GM18517 (cell line): ENCODE measurements around the gene PAFAH2.

ENCODE experiments used
- ATAC-seq: cut with Tn5 transposase; IDR thresholded peaks from one replicate; pipeline ENCODE4 v1.9.1; 2021; ENCODE audit warnings: mild to moderate bottlenecking, moderate library complexity; ENCODE audit not compliant: unreplicated experiment

The PAFAH2 gene

DNA sequence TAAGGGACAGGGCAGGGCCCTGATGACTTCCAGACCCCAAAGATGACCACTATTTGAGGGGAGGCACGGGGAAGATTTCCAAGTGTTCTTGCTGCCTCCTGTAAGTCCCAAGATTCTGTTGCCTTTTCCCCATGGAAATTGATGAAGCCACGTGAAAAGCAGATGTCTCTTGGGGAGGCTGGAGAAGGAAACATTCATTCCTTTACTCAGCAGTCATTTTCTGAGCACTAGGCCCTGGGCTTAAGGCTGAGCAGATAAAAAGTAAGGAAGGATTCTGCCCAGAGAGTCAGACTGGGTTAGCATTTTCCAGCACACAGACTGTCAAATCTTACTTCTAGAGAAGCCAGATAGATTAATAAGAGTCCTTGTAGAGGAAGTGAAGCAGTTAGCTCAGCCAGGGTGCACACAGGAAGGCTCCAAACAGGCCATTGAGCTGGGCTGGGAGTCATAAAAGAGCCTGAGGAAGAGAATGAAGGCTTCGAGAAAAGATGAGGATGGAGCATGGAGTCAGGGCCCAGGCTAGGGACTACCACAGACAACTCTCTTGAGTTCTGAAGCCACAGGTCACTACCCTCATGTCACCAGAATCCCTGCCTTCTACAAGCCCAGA, 33.9 kb upstream of the PAFAH2 start:
- no peak for ATAC-seq

DNA sequence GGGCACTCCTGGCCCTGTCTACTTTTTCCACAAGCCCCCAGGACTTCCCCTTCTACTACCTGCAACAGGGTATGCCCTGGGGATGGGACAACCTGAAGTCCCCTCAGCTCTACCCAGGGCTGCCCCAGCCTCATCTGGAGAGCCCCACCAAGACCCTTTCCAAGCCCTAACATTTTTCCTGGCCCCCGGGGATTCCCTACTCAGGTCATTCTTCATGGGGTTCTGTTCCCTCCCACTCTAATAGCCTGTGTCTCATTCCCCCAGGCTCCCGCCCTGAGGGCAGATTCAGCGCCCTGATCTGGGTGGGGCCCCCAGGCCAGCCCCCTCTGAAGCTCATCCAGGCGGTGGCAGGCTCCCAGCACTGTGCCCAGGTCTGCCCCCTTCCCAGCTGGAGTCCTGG, 33.3 kb upstream of the PAFAH2 start:
- ATAC-seq = no peak

GRCh38 chr1:26029864-26030481, 32.1 kb upstream of the PAFAH2 start:
- no peak for ATAC-seq

DNA sequence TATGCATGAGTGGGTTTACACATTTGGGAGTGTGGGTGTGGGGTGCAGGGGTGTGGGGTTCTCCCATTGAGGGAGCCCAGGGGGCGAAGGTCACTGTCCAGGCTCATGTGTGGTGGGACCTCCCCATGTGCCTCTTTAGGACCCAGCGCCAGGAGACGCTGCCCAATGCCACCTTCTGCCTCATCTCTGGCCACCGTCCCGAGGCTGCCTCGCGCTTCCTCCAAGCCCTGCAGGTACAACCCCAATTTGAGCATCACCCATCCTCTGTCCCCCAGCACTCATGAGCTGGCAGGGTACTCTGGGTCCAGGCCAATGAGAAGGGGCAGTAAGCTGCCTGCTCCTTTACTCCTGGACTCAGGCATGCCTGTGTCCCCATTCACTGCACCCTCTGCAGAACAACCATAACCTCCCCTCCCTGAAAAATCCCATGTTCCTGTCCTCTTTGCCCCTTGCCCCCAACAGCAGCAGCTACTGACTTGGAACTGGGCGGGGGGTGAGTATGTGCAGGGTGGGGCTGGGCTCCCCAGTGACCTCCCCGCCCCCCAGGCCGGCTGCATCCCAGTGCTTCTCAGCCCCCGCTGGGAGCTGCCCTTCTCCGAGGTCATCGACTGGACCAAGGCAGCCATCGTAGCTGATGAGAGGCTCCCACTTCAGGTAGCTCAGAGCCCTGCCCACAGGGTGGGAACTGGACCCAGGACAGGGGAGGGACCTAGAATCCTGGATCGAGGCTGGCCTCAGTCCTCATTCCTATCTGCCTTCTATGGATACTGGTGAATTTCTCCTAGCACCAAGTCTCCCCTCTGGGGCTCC, 31.4 kb upstream of the PAFAH2 start:
- no peak for ATAC-seq

DNA sequence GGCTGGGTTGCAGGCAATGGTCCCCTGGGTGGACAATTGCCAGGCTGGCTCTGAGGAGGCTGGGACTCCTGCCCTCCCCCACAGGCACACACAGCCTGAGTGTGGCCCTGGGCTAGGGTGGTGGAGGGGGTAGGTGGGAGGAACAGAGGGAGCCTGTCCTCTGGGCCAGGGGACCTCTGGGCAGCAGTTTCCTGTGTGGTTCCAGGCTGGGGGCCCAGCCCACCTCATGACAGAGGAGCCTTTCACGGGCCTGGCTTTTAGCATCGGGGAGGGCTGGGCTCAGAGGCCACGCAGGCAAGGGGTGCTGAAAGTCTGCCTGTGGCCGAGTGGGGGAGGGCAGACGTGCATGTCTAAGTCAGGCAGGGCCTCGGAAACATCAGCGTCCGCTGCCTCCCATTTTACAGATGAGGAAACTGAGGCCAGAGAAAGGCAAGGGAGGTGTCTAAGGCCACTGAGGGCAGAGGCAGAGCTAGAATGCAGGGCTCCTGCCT, 30.7 kb upstream of the PAFAH2 start:
- ATAC-seq = no peak

GRCh38 chr1:26027716-26028489, 30.0 kb upstream of the PAFAH2 start:
- ATAC-seq = no peak

DNA sequence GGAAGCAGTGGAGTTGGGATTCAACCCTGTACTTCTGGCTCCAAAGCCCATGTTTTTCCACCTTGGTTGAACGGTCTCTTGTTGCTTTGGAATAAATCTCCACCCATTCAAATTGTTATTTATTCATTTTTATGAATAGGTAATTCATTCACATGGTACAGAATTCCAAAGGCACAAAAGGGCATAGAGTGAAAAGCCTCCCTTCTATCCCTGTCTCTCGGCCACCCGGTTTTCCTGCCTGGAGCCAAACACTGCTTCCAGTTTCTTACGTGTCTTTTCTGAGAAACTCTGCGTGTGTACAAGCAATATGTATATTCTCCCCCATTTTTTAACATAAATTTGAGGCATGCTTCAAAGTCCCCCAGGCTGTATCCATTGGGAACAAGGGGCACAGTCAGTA, 27.7 kb upstream of the PAFAH2 start:
- ATAC-seq = no peak

GRCh38 chr1:26025060-26025459, 27.2 kb upstream of the PAFAH2 start:
- no peak for ATAC-seq

DNA sequence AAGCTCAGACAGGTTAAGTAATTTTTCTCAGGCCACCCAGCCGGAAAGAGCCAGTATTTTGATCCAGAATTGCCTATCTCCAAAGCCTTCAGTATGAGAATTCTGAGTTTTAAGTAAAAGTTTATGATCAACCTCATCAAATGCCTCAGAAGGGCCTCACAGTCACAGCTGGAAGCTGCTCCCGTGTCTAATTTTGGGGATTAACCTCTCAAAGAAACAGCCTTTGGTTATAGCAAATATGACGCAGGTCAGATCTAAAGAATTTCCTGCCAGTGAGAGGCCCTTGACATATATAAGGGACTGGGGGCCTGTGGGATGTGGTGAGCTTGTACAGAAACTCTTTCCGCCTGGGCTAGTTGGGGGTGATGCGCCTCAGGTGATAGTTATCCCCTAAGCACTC, 26.0 kb upstream of the PAFAH2 start:
- ATAC-seq = no peak

GRCh38 chr1:26023009-26023408, 25.1 kb upstream of the PAFAH2 start:
- no peak for ATAC-seq

GRCh38 chr1:26022404-26022779, 24.5 kb upstream of the PAFAH2 start:
- ATAC-seq = no peak

DNA sequence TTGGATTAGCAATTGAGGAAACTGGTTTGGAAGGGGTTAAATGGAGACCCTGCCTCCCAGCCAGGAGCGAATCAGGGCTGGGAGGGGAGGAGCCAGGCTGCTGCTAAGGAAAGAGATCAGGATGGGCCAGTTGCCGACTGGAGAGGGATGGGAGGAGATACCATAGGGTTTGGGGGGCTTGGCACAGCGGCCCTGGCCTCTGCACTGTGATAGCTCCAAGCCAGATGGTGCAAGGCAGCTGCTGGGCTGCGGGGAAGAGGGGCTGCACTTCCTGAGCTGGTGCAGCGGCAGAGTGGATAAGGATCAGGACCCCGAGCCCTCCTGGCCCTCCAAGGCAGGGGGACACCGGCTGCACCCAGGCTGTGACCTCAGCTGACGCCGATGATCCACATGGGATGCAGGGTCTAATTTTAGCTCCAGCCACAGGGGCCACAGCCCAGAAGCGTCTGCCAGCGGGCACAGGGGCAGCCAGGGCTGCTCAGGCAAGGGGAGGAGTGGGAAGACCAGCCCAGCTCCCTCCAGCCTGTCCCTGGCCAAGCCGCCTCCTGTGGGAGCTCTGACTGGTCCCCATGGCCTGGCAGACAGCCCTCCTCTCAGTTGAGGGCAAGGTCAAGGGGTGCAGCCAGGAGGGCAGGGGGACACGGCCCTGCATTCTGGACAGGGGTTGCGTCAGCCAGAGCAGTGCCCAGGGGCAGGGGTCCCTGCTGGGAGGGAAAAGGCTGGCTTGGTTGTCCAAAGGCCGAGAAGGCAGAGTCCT, 24.0 kb upstream of the PAFAH2 start, which contains the start of gene EXTL1:
EXTL1 (plus strand) TSS at position 129 of the 757 bp plus-strand sequence. CDS start 872 bp downstream, outside the sequence.
- no peak for ATAC-seq

DNA sequence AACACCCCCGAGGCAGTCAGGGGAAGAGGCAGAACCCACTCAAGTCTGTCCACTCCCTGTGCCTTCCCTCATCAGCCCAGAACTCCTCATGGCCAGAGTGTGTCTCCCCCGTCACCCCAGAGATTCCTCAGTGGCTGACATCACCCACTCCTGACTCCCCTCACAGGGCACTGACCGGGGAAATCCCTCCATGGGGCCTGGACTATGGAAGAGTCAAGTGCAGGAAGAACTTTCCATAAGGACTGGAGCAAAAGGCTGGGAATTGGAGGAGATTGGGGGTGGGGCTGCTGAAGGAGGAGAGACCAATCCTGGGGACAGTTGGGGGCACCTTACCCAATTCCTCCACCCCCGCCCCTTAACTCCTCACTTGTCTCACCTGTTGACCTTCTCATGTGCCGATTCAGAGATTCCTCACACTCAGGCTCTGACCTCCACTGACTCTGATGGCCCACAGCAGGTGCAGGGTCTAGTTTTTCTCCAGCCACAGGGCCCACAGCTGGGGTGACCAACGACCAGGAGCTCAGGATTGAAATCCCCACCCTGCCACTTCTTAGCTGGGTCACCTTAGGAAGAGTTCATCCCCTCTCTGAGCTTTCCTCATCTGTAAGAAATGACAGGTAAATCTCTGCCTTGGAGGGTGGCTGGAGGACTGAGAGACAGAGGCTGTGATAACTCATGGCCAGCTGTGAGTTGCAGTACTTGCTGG, 23.2 kb upstream of the PAFAH2 start:
- no peak for ATAC-seq

GRCh38 chr1:26020330-26020768, 22.5 kb upstream of the PAFAH2 start:
- ATAC-seq = no peak

DNA sequence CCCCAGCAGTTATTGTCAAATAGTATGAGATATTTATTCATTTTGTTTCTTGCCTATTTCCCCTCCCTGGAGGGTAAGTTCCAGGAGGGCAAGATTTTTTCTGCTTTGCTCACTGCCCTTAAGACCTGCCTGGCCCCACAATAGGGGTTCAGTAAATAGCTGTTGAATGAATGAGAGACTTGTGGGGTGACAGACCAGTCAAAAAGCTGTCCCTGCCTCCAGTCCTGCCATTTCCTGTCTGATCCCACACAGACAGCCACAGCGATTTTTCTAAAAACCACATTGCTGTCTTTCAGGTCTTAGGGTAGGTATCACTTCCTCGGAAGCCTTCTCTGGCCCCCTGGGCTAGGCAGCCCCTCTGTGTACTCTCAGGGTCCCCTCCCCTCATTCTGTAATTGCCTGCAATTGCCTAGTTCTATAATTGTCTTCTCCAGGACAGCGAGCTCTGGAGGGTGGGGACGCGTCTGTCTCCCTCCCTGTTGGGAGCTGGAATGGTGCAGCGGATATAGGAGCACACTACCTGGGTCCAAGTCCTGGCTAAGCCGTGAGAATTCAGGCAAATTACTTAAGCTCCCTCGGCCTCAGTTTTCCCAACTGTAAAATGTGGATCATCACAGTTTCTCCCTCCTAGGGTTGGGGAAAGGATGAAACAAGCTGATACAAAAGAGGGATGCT, 21.9 kb upstream of the PAFAH2 start:
- ATAC-seq = no peak

DNA sequence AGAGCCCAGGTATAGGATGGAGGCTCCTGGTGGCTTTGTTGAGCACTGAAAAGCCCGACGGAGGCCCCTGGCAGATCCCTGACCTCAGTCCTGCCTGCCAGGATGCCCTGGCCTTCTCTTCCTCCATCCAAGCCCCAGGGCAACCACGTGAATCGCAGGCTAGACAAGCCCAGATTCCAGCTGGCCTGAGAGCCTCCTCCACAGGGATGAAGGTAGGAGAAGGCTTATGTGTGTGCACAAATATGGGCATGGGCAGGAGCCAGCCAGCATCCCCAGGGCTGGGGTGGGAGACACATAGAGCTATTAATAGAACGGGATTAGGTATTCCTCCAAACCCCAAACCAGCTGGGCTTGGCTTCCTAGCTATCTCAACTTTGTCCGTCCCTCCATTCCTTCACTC, 19.7 kb upstream of the PAFAH2 start:
- ATAC-seq = no peak

DNA sequence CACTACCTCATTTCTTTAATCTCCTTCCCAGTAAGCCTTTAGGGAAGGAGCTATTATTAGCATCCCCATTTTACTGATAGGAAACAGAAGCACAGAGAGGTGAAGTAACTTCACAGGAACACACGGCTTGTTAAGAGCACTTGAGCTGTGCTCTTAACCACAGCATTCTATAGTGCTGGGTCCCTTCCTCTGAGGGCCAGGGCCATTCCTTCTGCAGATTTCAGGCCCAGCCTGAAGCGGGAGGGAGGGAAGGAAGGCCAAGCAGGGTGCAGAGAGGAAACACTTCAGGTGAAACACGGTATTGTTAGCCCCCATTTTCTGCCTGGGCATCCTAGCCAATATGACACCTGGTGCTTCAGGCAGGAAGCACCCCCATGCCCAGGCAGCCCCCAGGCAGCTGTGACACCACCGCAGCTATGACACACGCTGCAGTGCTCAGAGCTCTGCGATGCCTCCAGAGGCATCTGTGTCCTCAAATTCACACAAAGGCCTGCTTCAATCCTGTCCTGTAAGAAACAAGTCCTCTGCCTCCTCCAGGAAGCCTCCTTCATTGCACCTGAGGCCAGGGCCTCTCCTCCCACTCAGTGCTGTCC, 19.2 kb upstream of the PAFAH2 start:
- no peak for ATAC-seq

GRCh38 chr1:26016258-26016952, 18.5 kb upstream of the PAFAH2 start:
- ATAC-seq = no peak
